Measurements from ENCODE around the gene CD9.

CD9 gene

DNA sequence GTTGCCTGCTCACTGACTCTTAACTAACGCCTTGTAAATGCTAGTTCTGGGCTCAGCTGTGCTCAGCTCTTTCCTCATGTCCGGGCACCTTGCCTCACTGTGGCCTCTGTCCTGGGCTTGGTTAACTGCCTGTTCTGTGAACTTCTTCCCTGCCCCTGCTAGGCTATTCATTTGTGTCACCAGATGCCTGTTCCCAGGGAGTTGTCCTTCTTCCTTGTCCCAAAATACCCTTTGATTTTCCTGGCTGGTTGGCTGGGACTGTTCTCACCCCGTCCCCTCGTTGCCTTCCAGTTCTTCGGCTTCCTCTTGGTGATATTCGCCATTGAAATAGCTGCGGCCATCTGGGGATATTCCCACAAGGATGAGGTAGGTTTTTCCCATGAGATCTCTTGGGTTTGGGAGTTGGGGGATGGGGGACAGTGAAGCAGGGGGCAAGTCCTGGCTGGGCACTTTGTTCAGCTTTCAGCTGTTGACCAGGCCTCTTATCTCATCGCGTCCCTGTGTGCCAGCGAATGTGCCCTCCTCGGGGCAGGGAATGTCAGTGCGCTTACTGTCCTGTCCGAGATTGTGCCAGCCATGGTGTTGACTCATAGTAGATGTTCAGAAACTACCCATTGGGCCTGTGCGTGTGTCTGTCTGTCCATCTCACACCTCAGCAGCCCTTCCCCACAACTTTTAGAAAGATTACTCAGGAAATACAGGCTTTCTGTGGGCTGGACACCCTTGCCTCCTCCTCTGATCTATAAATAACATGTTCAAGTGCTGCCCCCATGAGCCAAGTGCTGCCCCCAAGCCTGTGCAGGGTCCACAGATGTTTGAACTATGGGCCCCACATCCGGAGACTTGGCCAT, 33.1 kb downstream of the CD9 start:
- Histone ChIP-seq H3K4me3 (no peak overlapping the region), H3K4me1 (peaks cover 0 to 68% (median 52%) of the 10 kb centered on the region in 4 donors), H3K27ac (peak overlapping the region; percentile 30 to 40), H3K27me3 (no peaks in the 10 kb centered on the region), H3K9me3 (no peaks in the 10 kb centered on the region), H3K36me3 (peaks cover 56 to 59% (median 57%) of the 10 kb centered on the region in 3 donors)
- intact Hi-C loops (cut with DNase I; ENCODE audit: low total_unique reads), result loop anchor here (5.0 kb wide), 1 partner anchor 36 kb away; no protein-coding TSS in a partner anchor
- TF ChIP-seq, protein P1, sequence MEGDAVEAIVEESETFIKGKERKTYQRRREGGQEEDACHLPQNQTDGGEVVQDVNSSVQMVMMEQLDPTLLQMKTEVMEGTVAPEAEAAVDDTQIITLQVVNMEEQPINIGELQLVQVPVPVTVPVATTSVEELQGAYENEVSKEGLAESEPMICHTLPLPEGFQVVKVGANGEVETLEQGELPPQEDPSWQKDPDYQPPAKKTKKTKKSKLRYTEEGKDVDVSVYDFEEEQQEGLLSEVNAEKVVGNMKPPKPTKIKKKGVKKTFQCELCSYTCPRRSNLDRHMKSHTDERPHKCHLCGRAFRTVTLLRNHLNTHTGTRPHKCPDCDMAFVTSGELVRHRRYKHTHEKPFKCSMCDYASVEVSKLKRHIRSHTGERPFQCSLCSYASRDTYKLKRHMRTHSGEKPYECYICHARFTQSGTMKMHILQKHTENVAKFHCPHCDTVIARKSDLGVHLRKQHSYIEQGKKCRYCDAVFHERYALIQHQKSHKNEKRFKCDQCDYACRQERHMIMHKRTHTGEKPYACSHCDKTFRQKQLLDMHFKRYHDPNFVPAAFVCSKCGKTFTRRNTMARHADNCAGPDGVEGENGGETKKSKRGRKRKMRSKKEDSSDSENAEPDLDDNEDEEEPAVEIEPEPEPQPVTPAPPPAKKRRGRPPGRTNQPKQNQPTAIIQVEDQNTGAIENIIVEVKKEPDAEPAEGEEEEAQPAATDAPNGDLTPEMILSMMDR (IDR thresholded peaks at IDR 0.05), result no peak
- DNase-seq, result peak in 1 of 2 donors; percentile 69

DNA sequence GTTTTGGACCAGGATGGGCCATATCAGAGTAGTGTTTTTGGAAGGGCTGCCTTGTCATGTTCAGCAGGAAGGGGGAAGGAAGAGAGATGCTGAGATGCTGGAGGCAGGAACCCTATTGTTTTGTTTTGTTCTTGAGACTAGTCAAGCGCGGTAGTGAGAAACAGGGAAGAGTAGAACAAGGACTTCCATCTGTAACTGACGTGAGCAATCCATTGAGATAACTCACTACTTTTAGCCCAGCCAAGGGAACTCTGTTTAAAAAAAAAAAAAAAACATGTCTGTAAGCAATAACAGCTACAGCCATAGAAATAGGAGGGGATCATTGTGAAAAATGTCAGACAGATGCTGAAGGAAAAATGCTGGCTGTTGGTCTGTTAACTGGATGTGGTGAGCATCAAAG, 34.0 kb downstream of the CD9 start:
- H3K4me1 ChIP-seq, result peaks cover 0 to 60% (median 43%) of the 10 kb centered on the region in 4 donors
- H3K36me3 ChIP-seq, result peaks cover 62 to 68% (median 65%) of the 10 kb centered on the region in 3 donors

DNA sequence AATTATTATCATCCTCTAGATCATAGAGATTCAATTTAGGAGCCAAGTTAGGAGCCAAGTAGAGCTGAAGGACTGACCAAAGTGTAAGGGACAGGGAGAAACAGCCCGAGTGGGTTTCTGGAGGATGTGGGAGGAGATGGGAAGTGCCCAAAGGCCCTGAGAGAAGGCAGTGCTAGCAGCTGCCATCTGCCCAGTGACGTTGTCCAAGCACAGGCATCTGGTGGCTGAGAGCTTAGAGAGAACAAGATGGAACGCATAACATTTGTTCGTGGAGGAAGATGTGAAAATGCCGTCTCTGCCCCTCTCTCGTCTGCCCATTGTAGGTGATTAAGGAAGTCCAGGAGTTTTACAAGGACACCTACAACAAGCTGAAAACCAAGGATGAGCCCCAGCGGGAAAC, 34.7 kb downstream of the CD9 start:
- intact Hi-C loops (cut with DNase I; ENCODE audit: low total_unique reads), result loop anchor here (5.0 kb wide), 2 partner anchors 38 to 42 kb away; no protein-coding TSS in a partner anchor
- no peak overlapping the region for H3K4me3 ChIP-seq
- H3K9me3 ChIP-seq, result no peaks in the 10 kb centered on the region
- peaks cover 0 to 53% (median 36%) of the 10 kb centered on the region in 4 donors for H3K4me1 ChIP-seq
- H3K36me3 ChIP-seq, result peaks cover 62 to 75% (median 69%) of the 10 kb centered on the region in 3 donors
- H3K27me3 ChIP-seq, result no peaks in the 10 kb centered on the region
- TF ChIP-seq, protein P1 (IDR thresholded peaks at IDR 0.05), result no peak
- DNase-seq, result no peak
- H3K27ac ChIP-seq, result no peak overlapping the region

More for the DNA sequence above, 34.0 kb downstream of the CD9 start:
- DNase-seq, result no peak
- no peaks in the 10 kb centered on the region for H3K27me3 ChIP-seq
- intact Hi-C loops (cut with DNase I; ENCODE audit: low total_unique reads), result loop anchor here (5.0 kb wide), 1 partner anchor 37 kb away; no protein-coding TSS in a partner anchor
- no peak overlapping the region for H3K4me3 ChIP-seq
- TF ChIP-seq, protein P1 (IDR thresholded peaks at IDR 0.05), result no peak
- no peaks in the 10 kb centered on the region for H3K9me3 ChIP-seq
- peak overlapping the region; percentile 30 to 40 for H3K27ac ChIP-seq

DNA sequence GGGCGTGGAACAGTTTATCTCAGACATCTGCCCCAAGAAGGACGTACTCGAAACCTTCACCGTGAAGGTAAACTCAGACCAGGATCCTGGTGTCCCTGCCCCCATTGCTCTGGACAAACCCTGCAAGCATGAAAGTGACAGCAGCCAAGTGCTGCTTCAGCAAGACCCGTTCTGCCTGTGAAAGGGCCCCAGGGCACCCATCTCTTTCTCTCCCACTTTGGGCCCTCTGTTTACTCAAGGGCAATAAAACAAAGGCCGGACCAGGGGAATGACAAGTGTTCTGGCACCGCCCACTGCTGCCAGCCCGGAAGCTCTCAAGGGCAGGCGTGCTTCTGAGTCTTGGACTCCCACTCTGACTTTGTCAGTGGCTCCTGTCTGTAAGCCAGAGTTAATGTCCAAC, 35.3 kb downstream of the CD9 start:
- H3K27me3 ChIP-seq, result no peaks in the 10 kb centered on the region
- no peak overlapping the region for H3K27ac ChIP-seq
- no peak overlapping the region for H3K4me3 ChIP-seq
- H3K36me3 ChIP-seq, result peaks cover 62 to 77% (median 69%) of the 10 kb centered on the region in 3 donors
- intact Hi-C loops (cut with DNase I; ENCODE audit: low total_unique reads), result loop anchor here (5.0 kb wide), 1 partner anchor 42 kb away; no protein-coding TSS in a partner anchor
- no peaks in the 10 kb centered on the region for H3K9me3 ChIP-seq
- TF ChIP-seq, protein P1 (IDR thresholded peaks at IDR 0.05), result no peak
- peaks cover 0 to 47% (median 30%) of the 10 kb centered on the region in 4 donors for H3K4me1 ChIP-seq
- no peak for DNase-seq

DNA sequence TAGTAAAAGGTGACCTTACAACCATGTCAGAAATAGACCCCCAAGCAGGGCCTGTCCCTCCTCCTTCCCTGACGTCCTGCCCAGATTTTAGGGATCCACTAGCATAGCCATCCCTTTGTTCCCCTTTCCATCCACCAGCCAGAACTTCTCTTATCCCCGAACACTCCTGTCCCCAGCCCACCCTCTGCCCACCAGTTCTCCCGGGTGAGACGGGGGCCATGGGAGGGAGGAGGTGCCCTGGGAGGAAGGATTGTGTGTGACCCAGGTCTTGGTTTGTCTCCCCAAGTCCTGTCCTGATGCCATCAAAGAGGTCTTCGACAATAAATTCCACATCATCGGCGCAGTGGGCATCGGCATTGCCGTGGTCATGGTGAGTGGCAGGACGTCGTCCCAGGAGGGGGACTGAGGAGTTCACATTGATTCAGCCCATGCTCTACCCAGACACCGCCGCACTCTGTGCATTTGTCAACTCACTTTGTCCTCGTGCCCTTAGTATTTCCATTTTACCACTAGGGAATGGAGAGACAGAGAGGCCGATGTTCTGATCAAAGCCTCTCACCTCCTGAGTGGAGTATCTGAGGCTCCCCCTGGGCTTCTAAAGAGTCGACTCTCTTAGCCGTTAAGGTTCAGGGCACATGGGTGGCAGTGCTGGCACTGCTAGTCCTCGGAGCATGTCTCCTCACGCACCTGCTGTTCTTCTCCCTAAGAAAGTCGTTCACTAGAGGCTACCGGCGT, 35.9 kb downstream of the CD9 start:
- H3K36me3 ChIP-seq, result peaks cover 62 to 77% (median 69%) of the 10 kb centered on the region in 3 donors
- intact Hi-C loops (cut with DNase I; ENCODE audit: low total_unique reads), result loop anchor here (5.0 kb wide), 1 partner anchor 41 kb away; no protein-coding TSS in a partner anchor
- H3K4me1 ChIP-seq, result peaks cover 0 to 41% (median 25%) of the 10 kb centered on the region in 4 donors

More for the DNA sequence above, 35.9 kb downstream of the CD9 start:
- DNase-seq, result no peak
- Histone ChIP-seq H3K9me3 (no peaks in the 10 kb centered on the region), H3K27ac (no peak overlapping the region), H3K4me3 (no peak overlapping the region), H3K27me3 (no peaks in the 10 kb centered on the region)
- TF ChIP-seq, protein P1 (IDR thresholded peaks at IDR 0.05), result no peak

Data from tibial artery (tissue), 4 donors.